ENCODE results near the gene BTBD6.

The BTBD6 gene

GRCh38 chr14:105209091-105209490, 39.2 kb upstream of the BTBD6 start:
- Histone ChIP-seq H3K27me3 (ENCODE audit: insufficient read depth, low read depth) (no peaks in the 10 kb centered on the region), H3K4me1 (ENCODE audit: low read depth, poor library complexity, severe bottlenecking) (no peaks in the 10 kb centered on the region), H3K79me2 (ENCODE audit: insufficient read depth, low read depth) (no peaks in the 10 kb centered on the region), H3K4me2 (no peak overlapping the region), H3K9ac (no peak overlapping the region), H3K27ac (no peak overlapping the region), H2AFZ (ENCODE audit: low read depth) (no peak overlapping the region), H3K36me3 (ENCODE audit: insufficient read depth) (no peaks in the 10 kb centered on the region), H3K4me3 (IDR thresholded peaks at IDR 0.05; ENCODE audit: insufficient read depth, low read depth, low read length) (no peak overlapping the region), H4K20me1 (ENCODE audit: insufficient read depth) (no peaks in the 10 kb centered on the region)
- TF ChIP-seq CTCF (conservative IDR thresholded peaks at IDR 0.05; ENCODE audit: low read depth, low read length): no peak

DNA sequence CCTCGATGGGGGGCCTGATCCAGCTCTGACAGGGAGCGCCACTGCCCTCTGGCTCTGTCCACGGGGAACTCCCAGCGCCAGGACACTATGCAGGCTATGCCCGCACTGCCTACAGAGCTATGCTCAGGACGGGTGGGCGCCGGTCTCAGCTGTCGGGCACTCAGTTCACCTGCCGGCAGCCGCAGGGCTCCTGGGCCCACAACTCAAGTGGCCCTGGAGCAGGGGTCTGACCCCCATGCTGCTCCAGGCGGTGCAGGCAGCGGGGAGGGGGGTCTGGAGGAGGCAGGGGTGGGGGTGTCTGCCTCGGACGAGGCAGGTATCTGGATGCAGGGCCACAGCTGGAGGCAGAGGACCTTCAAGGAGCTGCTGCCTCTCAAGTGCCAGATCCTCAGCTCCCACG, 38.7 kb upstream of the BTBD6 start:
- Histone ChIP-seq H3K36me3 (ENCODE audit: insufficient read depth) (no peaks in the 10 kb centered on the region), H3K27ac (no peak overlapping the region), H4K20me1 (ENCODE audit: insufficient read depth) (no peaks in the 10 kb centered on the region), H3K4me3 (IDR thresholded peaks at IDR 0.05; ENCODE audit: insufficient read depth, low read depth, low read length) (no peak overlapping the region), H3K9ac (no peak overlapping the region), H3K27me3 (ENCODE audit: insufficient read depth, low read depth) (no peaks in the 10 kb centered on the region), H3K4me2 (no peak overlapping the region), H3K79me2 (ENCODE audit: insufficient read depth, low read depth) (no peaks in the 10 kb centered on the region), H2AFZ (ENCODE audit: low read depth) (no peak overlapping the region), H3K4me1 (ENCODE audit: low read depth, poor library complexity, severe bottlenecking) (no peaks in the 10 kb centered on the region)
- TF ChIP-seq CTCF (conservative IDR thresholded peaks at IDR 0.05; ENCODE audit: low read depth, low read length): no peak

- no peaks in the 10 kb centered on the region for H3K79me2 ChIP-seq (ENCODE audit: insufficient read depth, low read depth)
- no peaks in the 10 kb centered on the region for H4K20me1 ChIP-seq (ENCODE audit: insufficient read depth)
- no peaks in the 10 kb centered on the region for H3K27me3 ChIP-seq (ENCODE audit: insufficient read depth, low read depth)
- H2AFZ ChIP-seq (ENCODE audit: low read depth): no peak overlapping the region
- no peaks in the 10 kb centered on the region for H3K4me1 ChIP-seq (ENCODE audit: low read depth, poor library complexity, severe bottlenecking)
- H3K27ac ChIP-seq: no peak overlapping the region
- H3K36me3 ChIP-seq (ENCODE audit: insufficient read depth): no peaks in the 10 kb centered on the region
- no peak overlapping the region for H3K4me3 ChIP-seq (IDR thresholded peaks at IDR 0.05; ENCODE audit: insufficient read depth, low read depth, low read length)
- no peak overlapping the region for H3K4me2 ChIP-seq
- no peak overlapping the region for H3K9ac ChIP-seq
- no peak for TF ChIP-seq CTCF (conservative IDR thresholded peaks at IDR 0.05; ENCODE audit: low read depth, low read length)
These were observed 37.9 kb upstream of the BTBD6 start for GRCh38 chr14:105210266-105211025.

- no peak for TF ChIP-seq CTCF (conservative IDR thresholded peaks at IDR 0.05; ENCODE audit: low read depth, low read length)
- Histone ChIP-seq H3K27me3 (ENCODE audit: insufficient read depth, low read depth) (no peaks in the 10 kb centered on the region), H2AFZ (ENCODE audit: low read depth) (no peak overlapping the region), H3K4me1 (ENCODE audit: low read depth, poor library complexity, severe bottlenecking) (no peaks in the 10 kb centered on the region), H4K20me1 (ENCODE audit: insufficient read depth) (no peaks in the 10 kb centered on the region), H3K36me3 (ENCODE audit: insufficient read depth) (no peaks in the 10 kb centered on the region), H3K4me2 (no peak overlapping the region), H3K79me2 (ENCODE audit: insufficient read depth, low read depth) (no peaks in the 10 kb centered on the region), H3K27ac (no peak overlapping the region), H3K4me3 (IDR thresholded peaks at IDR 0.05; ENCODE audit: insufficient read depth, low read depth, low read length) (no peak overlapping the region), H3K9ac (no peak overlapping the region)
These were observed 37.1 kb upstream of the BTBD6 start for GRCh38 chr14:105211086-105211757.
